ENCODE results near the gene POU6F2. TPM values are rescaled to one million over a fixed set of nuclear protein-coding genes. Genes with fewer than 3 reads are reported as not detected.

The POU6F2 gene
- polyA plus RNA-seq, 1 donor from 2014 or later, result not detected

- no peak overlapping the region for H3K4me3 Mint-ChIP-seq
- no peaks in the 10 kb centered on the region for H3K4me1 Mint-ChIP-seq
- peaks cover 1 to 10% (median 8%) of the 10 kb centered on the region in 3 donors for H3K9me3 Mint-ChIP-seq
- no peaks in the 10 kb centered on the region for H3K27me3 Mint-ChIP-seq
- no peak overlapping the region for H3K27ac Mint-ChIP-seq
- H3K36me3 Mint-ChIP-seq, result no peaks in the 10 kb centered on the region
Measured at GRCh38 chr7:39238234-39238869, 260.6 kb downstream of the POU6F2 start.

GRCh38 chr7:39240864-39241263 lies 263.2 kb downstream of the POU6F2 start:
- no peak overlapping the region for H3K27ac Mint-ChIP-seq
- H3K36me3 Mint-ChIP-seq, result no peaks in the 10 kb centered on the region
- H3K4me3 Mint-ChIP-seq, result no peak overlapping the region
- H3K27me3 Mint-ChIP-seq, result no peaks in the 10 kb centered on the region
- no peaks in the 10 kb centered on the region for H3K4me1 Mint-ChIP-seq
- peaks cover 1 to 10% (median 8%) of the 10 kb centered on the region in 3 donors for H3K9me3 Mint-ChIP-seq

GRCh38 chr7:39247576-39247975 lies 269.9 kb downstream of the POU6F2 start:
- Mint-ChIP-seq H3K36me3 (no peaks in the 10 kb centered on the region), H3K27ac (no peak overlapping the region), H3K9me3 (peaks cover 2 to 3% (median 2%) of the 10 kb centered on the region in 3 donors), H3K4me1 (peaks cover 0 to under 1% (median 0%) of the 10 kb centered on the region in 3 donors), H3K4me3 (no peak overlapping the region), H3K27me3 (peaks cover 4% of the 10 kb centered on the region)

GRCh38 chr7:39248041-39248691 lies 270.5 kb downstream of the POU6F2 start:
- Mint-ChIP-seq H3K9me3 (peaks cover 0 to 3% (median 2%) of the 10 kb centered on the region in 3 donors), H3K4me1 (peaks cover 0 to 2% (median 0%) of the 10 kb centered on the region in 3 donors), H3K36me3 (no peaks in the 10 kb centered on the region), H3K27ac (peak overlapping the region in 1 of 3 donors; percentile 17), H3K27me3 (peaks cover 4% of the 10 kb centered on the region), H3K4me3 (no peak overlapping the region)

DNA sequence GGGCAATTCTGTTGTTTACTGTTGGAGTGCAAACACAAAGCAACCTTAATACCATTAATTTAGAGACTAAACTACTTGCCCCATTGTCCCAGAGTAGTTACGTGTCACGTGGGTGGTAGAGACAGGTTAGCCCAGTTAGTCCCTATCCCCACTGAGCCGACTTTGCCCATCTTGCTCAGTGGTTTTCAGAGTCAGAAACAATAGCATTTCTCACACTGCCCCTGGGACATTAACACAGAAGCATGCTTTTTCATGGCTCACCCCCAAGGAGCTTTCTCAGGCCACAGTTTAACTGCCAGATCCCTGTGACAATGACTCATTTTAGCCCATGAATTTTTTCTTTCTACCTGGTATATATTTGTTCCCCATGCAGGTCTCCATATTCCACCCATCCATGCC lies 271.0 kb downstream of the POU6F2 start:
- H3K4me3 Mint-ChIP-seq, result no peak overlapping the region
- peaks cover 0 to 2% (median 0%) of the 10 kb centered on the region in 3 donors for H3K4me1 Mint-ChIP-seq
- H3K36me3 Mint-ChIP-seq, result no peaks in the 10 kb centered on the region
- H3K9me3 Mint-ChIP-seq, result peaks cover 0 to 3% (median 2%) of the 10 kb centered on the region in 3 donors
- peak overlapping the region in 1 of 3 donors; percentile 17 for H3K27ac Mint-ChIP-seq
- peaks cover 4% of the 10 kb centered on the region for H3K27me3 Mint-ChIP-seq

DNA sequence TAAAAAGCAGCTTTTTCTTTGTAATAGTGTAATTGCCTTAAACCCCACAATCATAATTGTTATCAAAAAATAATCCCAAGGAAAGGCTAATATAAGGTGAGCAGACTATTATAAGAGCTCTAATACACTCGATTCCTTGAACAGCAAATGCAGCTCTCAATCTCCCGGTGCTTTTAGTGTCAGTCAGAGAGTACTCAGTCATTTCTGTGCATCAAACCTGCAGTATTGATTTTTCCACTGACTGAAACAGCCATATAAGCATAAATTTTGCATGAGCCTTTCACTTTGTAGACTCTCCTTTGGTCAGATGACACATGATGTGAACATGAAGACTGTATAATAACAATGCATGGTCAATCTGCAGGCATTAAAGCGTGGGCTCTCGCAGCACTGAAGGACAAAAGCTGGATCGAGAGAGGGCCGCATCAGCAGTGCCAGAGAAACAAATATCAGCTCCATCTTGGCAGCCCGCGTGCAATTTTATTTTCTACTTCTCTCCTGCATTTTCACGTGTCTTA lies 272.0 kb downstream of the POU6F2 start:
- H3K36me3 Mint-ChIP-seq, result no peaks in the 10 kb centered on the region
- no peak overlapping the region for H3K27ac Mint-ChIP-seq
- no peak overlapping the region for H3K4me3 Mint-ChIP-seq
- H3K9me3 Mint-ChIP-seq, result peaks cover 0 to 3% (median 2%) of the 10 kb centered on the region in 3 donors
- H3K4me1 Mint-ChIP-seq, result peaks cover 0 to 2% (median 0%) of the 10 kb centered on the region in 3 donors
- H3K27me3 Mint-ChIP-seq, result peaks cover 4% of the 10 kb centered on the region

DNA sequence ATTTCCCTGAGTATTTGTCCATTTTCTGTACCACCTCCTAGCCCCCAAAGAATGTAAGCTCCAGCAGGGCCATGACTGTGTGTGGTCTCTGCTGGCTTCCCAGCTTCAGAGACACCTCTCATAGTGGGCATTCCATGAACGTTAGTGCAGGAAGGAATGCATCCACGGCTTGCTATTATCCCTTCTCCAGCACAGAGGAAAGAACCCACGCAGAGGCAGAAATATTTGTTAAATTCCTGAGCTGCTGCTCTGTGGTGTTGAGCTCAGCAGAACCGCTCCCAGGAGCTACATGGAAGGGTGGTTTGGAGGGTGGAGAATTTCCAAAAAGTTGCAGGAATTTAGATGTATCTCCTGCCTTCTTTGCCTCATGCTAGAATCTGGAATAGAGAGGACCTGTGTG lies 275.2 kb downstream of the POU6F2 start:
- Mint-ChIP-seq H3K36me3 (no peaks in the 10 kb centered on the region), H3K4me1 (peaks cover 0 to 2% (median 0%) of the 10 kb centered on the region in 3 donors), H3K9me3 (no peaks in the 10 kb centered on the region), H3K4me3 (no peak overlapping the region), H3K27ac (peak overlapping the region in 1 of 3 donors; percentile 12), H3K27me3 (peaks cover 2% of the 10 kb centered on the region)

GRCh38 chr7:39259391-39260003 lies 281.8 kb downstream of the POU6F2 start:
- Mint-ChIP-seq H3K4me1 (no peaks in the 10 kb centered on the region), H3K27ac (no peak overlapping the region), H3K9me3 (no peaks in the 10 kb centered on the region), H3K4me3 (no peak overlapping the region), H3K36me3 (no peaks in the 10 kb centered on the region), H3K27me3 (no peaks in the 10 kb centered on the region)

- Mint-ChIP-seq H3K9me3 (no peaks in the 10 kb centered on the region), H3K27me3 (no peaks in the 10 kb centered on the region), H3K36me3 (no peaks in the 10 kb centered on the region), H3K4me3 (no peak overlapping the region), H3K4me1 (no peaks in the 10 kb centered on the region), H3K27ac (no peak overlapping the region)
Measured at GRCh38 chr7:39260279-39260844, 282.7 kb downstream of the POU6F2 start.

DNA sequence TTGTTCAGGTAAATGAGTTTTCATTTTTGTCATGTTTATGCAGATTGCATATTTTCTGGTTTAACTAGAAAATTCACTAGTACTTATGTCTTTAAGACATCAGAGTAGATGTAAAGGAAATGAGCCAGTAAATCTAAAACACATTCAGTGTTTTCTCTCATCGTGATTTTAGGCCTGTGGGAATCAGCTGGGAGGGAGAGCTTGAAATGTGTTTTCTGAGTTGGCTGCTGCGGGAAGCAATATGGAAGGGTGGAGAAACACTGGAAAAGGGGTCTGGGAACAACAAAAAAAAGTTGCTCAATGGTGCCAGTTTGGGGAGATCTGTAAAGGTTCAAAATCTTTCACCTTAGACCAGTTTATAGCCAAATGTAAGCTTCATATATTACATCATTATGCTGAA lies 284.1 kb downstream of the POU6F2 start:
- peaks cover 2% of the 10 kb centered on the region for H3K27me3 Mint-ChIP-seq
- H3K4me3 Mint-ChIP-seq, result no peak overlapping the region
- no peaks in the 10 kb centered on the region for H3K36me3 Mint-ChIP-seq
- no peaks in the 10 kb centered on the region for H3K4me1 Mint-ChIP-seq
- no peak overlapping the region for H3K27ac Mint-ChIP-seq
- H3K9me3 Mint-ChIP-seq, result no peaks in the 10 kb centered on the region

GRCh38 chr7:39265641-39266591 lies 288.2 kb downstream of the POU6F2 start:
- H3K4me1 Mint-ChIP-seq, result no peaks in the 10 kb centered on the region
- H3K27ac Mint-ChIP-seq, result no peak overlapping the region
- no peaks in the 10 kb centered on the region for H3K36me3 Mint-ChIP-seq
- peaks cover 16% of the 10 kb centered on the region for H3K27me3 Mint-ChIP-seq
- H3K9me3 Mint-ChIP-seq, result no peaks in the 10 kb centered on the region
- H3K4me3 Mint-ChIP-seq, result no peak overlapping the region

DNA sequence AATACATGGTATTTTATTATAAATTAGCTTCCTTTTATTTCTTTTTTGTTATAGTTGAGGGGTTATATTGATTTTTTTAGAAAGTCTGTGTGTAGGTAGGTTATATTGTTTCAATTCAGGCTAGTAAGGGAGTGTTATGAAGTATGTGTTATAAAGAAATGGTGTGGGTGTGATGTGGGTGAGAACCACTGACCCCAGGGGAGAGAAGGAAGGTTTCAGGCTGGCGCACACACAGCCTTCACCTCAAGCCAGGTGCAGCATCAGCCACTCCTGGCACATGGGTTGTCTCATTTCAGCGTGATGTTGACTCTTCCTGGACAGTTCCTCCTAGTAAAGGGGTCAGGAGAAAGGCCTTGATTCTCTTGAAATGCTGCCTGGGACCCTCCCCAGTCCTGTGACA lies 291.3 kb downstream of the POU6F2 start:
- H3K27me3 Mint-ChIP-seq, result peaks cover 21% of the 10 kb centered on the region
- H3K27ac Mint-ChIP-seq, result no peak overlapping the region
- peaks cover 0 to 4% (median 0%) of the 10 kb centered on the region in 3 donors for H3K9me3 Mint-ChIP-seq
- no peaks in the 10 kb centered on the region for H3K36me3 Mint-ChIP-seq
- H3K4me3 Mint-ChIP-seq, result no peak overlapping the region
- no peaks in the 10 kb centered on the region for H3K4me1 Mint-ChIP-seq

- Mint-ChIP-seq H3K27ac (no peak overlapping the region), H3K36me3 (no peaks in the 10 kb centered on the region), H3K27me3 (peaks cover 21% of the 10 kb centered on the region), H3K4me3 (no peak overlapping the region), H3K9me3 (peaks cover 0 to 4% (median 0%) of the 10 kb centered on the region in 3 donors), H3K4me1 (no peaks in the 10 kb centered on the region)
Measured at GRCh38 chr7:39270018-39270417, 292.3 kb downstream of the POU6F2 start.

- H3K4me1 Mint-ChIP-seq, result no peaks in the 10 kb centered on the region
- no peak overlapping the region for H3K4me3 Mint-ChIP-seq
- no peaks in the 10 kb centered on the region for H3K36me3 Mint-ChIP-seq
- H3K27me3 Mint-ChIP-seq, result peaks cover 19% of the 10 kb centered on the region
- peaks cover 0 to 4% (median 0%) of the 10 kb centered on the region in 3 donors for H3K9me3 Mint-ChIP-seq
- no peak overlapping the region for H3K27ac Mint-ChIP-seq
Measured at GRCh38 chr7:39271402-39271801, 293.7 kb downstream of the POU6F2 start.
